Effector CD4-positive, alpha-beta T cell (primary cell): ENCODE data around the gene ACVR1C.
A peak's percentile ranks its signal among the peaks of the same experiment; 100 is the strongest.

Experiments used
- DNase-seq: peaks from one replicate; pipeline ENCODE4 v3.0.0-alpha.2; 2020

Gene ACVR1C

GRCh38 chr2:157492189-157492773 is 136.4 kb downstream of the ACVR1C start:
- peak; percentile 61 for DNase-seq

- no peak for DNase-seq
Observed at GRCh38 chr2:157489983-157490382, 138.7 kb downstream of the ACVR1C start.

- no peak for DNase-seq
Observed at GRCh38 chr2:157488877-157489276, 139.8 kb downstream of the ACVR1C start.

GRCh38 chr2:157487747-157488146 is 140.9 kb downstream of the ACVR1C start:
- DNase-seq: no peak

GRCh38 chr2:157487271-157487610 is 141.4 kb downstream of the ACVR1C start:
- no peak for DNase-seq

GRCh38 chr2:157486596-157487270 is 141.9 kb downstream of the ACVR1C start:
- DNase-seq: no peak

- no peak for DNase-seq
Observed at GRCh38 chr2:157480182-157480961, 148.3 kb downstream of the ACVR1C start.

- DNase-seq: no peak
Observed at GRCh38 chr2:157479081-157480027, 149.3 kb downstream of the ACVR1C start.

GRCh38 chr2:157477919-157478318 is 150.7 kb downstream of the ACVR1C start:
- no peak for DNase-seq

- DNase-seq: no peak
Observed at GRCh38 chr2:157476953-157477709, 151.5 kb downstream of the ACVR1C start.
